RCC 7860 (cell line): ENCODE results near the gene MSX2.

Source experiments
- DNase-seq: peaks from one replicate; pipeline ENCODE4 v3.0.0-alpha.2; 2015; ENCODE audit warnings: low spot score
- FAIRE-seq: peaks from 2 replicates; lab custom pipeline; 2012; peaks lifted over from hg19 to GRCh38; lab: Jason Lieb, UNC

The MSX2 gene

GRCh38 chr5:174717826-174718455, 6.4 kb upstream of the MSX2 start:
- DNase-seq, result no peak

GRCh38 chr5:174718880-174719610, 5.3 kb upstream of the MSX2 start:
- DNase-seq (no peak), FAIRE-seq (no peak)

More at GRCh38 chr5:174717826-174718455, 6.4 kb upstream of the MSX2 start:
- FAIRE-seq, result no peak

GRCh38 chr5:174719793-174720611, 4.4 kb upstream of the MSX2 start:
- DNase-seq (no peak), FAIRE-seq (no peak)

GRCh38 chr5:174720612-174721529, 3.5 kb upstream of the MSX2 start:
- FAIRE-seq, result no peak
- DNase-seq, result no peak

GRCh38 chr5:174721530-174722432, 2.6 kb upstream of the MSX2 start:
- DNase-seq (no peak), FAIRE-seq (no peak)

- FAIRE-seq (no peak), DNase-seq (no peak)
Measured at GRCh38 chr5:174722500-174722899, 1.9 kb upstream of the MSX2 start.

GRCh38 chr5:174723315-174723978, 935 bp upstream of the MSX2 start:
- no peak for FAIRE-seq

GRCh38 chr5:174723979-174724483, 351 bp upstream of the MSX2 start:
- FAIRE-seq (no peak), DNase-seq (no peak)

More at GRCh38 chr5:174723315-174723978, 935 bp upstream of the MSX2 start:
- no peak for DNase-seq

GRCh38 chr5:174725261-174725990, 1.0 kb downstream of the MSX2 start:
- FAIRE-seq (no peak), DNase-seq (no peak)

GRCh38 chr5:174725991-174726601, 1.7 kb downstream of the MSX2 start:
- DNase-seq (no peak), FAIRE-seq (no peak)

GRCh38 chr5:174726916-174727793, 2.8 kb downstream of the MSX2 start:
- FAIRE-seq, result no peak
- DNase-seq, result no peak

- no peak for FAIRE-seq
- DNase-seq, result no peak
Measured at GRCh38 chr5:174727794-174728680, 3.7 kb downstream of the MSX2 start.

GRCh38 chr5:174729075-174729680, 4.8 kb downstream of the MSX2 start:
- DNase-seq (no peak), FAIRE-seq (no peak)

- DNase-seq (no peak), FAIRE-seq (no peak)
Measured at GRCh38 chr5:174731214-174732035, 7.0 kb downstream of the MSX2 start.
